GM18867 (cell line): ENCODE results near the gene IGSF22.
A peak's percentile ranks its signal among the peaks of the same experiment; 100 is the strongest.

ENCODE experiments used
- ATAC-seq: cut with Tn5 transposase; IDR thresholded peaks from one replicate; pipeline ENCODE4 v1.9.1; 2021; ENCODE audit warnings: mild to moderate bottlenecking, moderate library complexity; ENCODE audit not compliant: unreplicated experiment

IGSF22 gene

GRCh38 chr11:18715476-18715875 is 10.5 kb downstream of the IGSF22 start:
- no peak for ATAC-seq

GRCh38 chr11:18714443-18714780 is 11.6 kb downstream of the IGSF22 start:
- no peak for ATAC-seq

- ATAC-seq = no peak
Observed at GRCh38 chr11:18713646-18714442, 12.1 kb downstream of the IGSF22 start.

DNA sequence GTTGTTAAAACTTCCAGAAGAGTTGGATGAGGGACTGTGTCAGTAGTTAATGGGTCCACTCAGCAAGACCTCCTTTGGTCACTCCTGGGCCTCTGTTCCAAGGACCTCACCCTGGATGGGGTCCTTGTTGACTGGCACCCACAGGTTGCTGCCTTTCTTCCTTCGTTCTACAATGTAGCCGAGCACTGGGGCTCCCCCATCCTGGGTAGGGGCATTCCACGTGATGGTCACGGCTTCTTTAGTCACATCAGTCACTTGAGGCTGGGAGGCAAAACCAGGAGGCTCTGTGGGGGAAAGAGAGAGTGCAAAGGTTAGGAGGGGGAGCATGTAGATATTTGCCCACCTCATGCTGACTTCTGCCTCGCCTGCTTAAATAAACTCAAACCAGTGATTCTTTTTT is 15.4 kb downstream of the IGSF22 start:
- no peak for ATAC-seq

- ATAC-seq = no peak
Observed at GRCh38 chr11:18709414-18709813, 16.6 kb downstream of the IGSF22 start.

- no peak for ATAC-seq
Observed at GRCh38 chr11:18707811-18708340, 18.1 kb downstream of the IGSF22 start.

DNA sequence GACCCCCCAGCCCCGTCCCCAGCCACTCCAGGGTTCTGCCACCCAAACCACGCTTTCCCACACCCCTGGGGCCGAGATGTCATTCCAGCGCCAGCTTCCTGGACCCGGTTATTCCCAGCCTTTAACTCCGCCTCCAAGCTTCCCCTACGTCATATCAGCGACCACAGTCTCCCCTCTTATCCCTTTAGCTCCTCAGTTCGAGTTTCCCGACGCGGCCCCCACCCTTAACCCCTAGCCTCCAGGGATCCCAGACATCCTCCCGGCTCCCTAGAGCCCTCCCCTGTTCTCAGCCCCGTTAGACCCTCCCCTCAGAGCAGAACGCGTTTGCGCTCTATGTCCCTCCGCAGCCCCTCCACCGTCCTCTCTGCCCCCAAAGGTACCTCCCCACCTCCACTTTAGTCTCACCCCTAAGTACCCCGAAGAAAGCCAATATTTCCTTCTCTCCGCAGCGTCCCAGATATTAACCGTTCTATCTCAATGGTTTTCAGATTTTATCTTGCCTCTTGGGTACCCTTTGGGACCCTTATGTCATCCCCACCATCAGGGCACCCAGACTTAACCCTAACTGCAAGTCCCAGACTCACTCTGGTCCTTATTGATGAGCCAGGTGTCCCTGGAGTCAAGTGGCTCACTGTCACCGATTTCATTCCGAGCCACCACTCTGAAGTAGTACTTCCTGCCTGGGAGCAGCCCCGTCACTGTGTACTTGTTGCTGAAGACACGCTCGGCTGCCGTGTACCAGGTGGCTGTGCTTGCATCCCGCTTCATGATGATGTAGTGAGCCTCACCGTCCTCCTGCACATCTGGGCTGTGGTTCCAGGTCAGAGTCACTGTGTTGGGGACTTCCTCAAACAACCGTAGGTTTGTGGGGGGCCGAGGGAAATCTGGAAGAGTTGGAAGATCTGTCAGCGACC is 19.4 kb downstream of the IGSF22 start:
- peak; percentile 51 for ATAC-seq

GRCh38 chr11:18705651-18706281 is 20.2 kb downstream of the IGSF22 start:
- ATAC-seq = no peak

GRCh38 chr11:18704698-18705097 is 21.3 kb downstream of the IGSF22 start:
- no peak for ATAC-seq

DNA sequence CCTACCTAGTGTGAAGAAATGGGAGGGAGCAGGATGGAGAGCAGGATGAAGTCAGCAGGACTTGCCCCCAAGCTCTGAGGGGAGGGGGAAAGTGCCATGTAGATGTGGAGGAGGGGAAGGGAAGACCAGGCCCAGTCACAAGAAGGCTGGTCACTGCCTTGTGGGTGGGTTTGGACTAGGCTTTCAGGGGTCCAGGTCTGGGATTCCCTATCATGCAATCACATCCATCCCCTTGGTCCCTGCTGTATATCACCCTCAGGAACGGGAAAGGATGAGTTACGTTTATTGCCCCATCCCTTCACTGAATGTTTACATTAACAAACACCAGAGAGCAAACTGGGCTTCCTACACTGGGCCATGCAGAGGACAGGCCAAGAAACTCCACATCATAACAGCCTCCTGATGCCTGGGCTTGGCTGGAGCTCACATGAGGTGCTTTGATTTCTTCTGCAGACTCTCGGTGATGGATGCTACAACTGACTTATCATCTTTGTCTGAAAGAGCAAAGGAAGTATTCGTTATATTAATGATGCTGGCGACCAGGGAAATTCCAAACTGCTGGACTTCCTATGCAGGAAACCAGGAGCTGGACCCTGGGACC is 21.8 kb downstream of the IGSF22 start:
- ATAC-seq = no peak

- no peak for ATAC-seq
Observed at GRCh38 chr11:18703001-18703763, 22.8 kb downstream of the IGSF22 start.

- ATAC-seq = no peak
Observed at GRCh38 chr11:18701614-18702216, 24.3 kb downstream of the IGSF22 start.

DNA sequence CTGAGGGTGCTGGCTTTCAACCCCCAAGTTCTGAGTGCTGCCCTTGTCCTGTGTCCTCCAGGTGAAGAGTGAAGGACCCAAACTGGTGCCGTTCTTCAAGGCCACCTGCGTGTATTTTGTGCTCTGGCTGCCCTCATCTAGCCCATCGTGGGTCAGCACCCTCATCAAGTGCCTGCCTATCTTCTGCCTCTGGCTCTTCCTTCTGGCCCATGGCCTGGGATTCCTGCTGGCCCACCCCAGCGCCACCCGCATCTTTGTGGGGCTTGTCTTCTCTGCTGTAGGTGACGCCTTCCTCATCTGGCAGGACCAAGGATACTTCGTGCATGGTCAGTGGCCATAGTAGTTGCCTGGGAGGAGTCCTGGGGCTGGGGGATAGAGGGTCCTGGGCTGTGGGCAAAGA is 25.1 kb downstream of the IGSF22 start:
- ATAC-seq = no peak

DNA sequence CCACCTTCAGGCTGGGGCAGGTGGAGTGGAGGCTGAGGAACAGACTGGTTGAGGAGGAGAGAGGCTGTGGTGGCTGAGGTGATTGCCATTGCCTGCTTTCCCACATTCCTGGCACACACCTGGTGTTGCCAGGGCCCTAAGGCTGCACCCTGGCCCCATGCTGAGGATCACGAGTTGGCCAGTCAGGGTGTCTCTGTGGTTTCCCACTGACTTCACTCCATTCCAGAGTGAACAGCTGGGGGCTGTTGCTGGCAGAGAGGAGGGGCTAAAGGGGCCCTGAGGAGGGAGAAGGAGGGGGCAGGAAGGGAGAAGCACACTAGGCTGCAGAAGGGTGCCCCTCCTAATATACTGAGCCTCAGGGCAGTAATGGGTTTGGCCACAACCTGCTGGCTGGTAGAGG is 25.6 kb downstream of the IGSF22 start:
- no peak for ATAC-seq

GRCh38 chr11:18699848-18700261 is 26.1 kb downstream of the IGSF22 start:
- no peak for ATAC-seq

DNA sequence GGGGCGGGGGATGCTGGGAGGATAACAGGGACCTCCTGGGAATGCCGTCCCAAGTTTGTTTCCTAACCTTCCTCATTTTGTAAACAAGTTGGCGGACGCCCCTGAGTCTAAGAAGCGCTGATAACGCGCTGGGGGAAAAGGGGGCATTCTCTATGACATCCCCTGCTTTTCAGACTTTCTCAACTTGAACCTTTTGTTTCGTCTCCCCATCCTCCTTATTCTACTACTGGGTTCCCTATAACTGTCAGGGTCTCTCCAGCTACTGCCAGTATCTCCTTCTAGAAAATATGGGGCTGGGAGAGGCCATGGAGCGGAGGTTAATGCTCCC is 26.8 kb downstream of the IGSF22 start:
- ATAC-seq = no peak

- ATAC-seq = peak; percentile 95
Observed at GRCh38 chr11:18698341-18699268, 27.4 kb downstream of the IGSF22 start, which contains the start of gene TMEM86A. TMEM86A (plus strand) TSS chr11:18698779; CDS start chr11:18698887, 108 bp downstream.

DNA sequence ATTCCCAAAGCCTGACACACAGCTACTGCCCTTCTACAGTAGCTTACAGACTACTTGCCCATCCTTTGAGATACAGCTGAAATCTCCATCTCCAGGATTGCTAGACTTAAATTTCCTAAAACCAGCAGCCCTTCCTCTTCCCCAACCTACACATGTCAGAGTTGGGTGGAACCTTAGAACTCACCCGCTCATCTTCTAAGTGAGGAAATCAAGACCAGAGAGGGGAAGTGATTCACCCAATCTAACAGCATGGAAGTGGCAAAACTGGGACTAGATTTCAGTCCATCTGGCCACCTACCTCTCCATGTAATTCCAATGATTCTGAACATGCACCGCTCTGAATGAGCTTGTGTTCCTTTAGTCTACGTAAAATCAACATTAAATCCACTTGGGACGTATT is 28.4 kb downstream of the IGSF22 start:
- ATAC-seq = no peak
